Neural cell (in vitro differentiated cells): Measurements from ENCODE around the gene HIVEP2. TPM values are rescaled to one million over a fixed set of nuclear protein-coding genes. Genes with fewer than 3 reads are reported as not detected.

Experiments used
- H2AFZ ChIP-seq: fragments of 200-600, 300-800 bp; sonication (generic), shearing (Covaris generic); 2 replicates; pipeline ENCODE4 v1.6.0; 2014; ENCODE audit warnings: low read depth, mild to moderate bottlenecking, antibody characterized with exemption, low read length, moderate library complexity
- H3F3A ChIP-seq: fragments of 200-600 bp; shearing (Covaris generic); 2 replicates; pipeline ENCODE4 v1.6.1; 2016; ENCODE audit warnings: mild to moderate bottlenecking, moderate library complexity, mixed read lengths, antibody characterized with exemption, low read length; ENCODE audit not compliant: insufficient read depth, poor library complexity, severe bottlenecking
- H3K27ac ChIP-seq: fragments of 200-600, 300-800 bp; sonication (generic), shearing (Covaris generic); 2 replicates; pipeline ENCODE4 v1.5.1; 2014; ENCODE audit warnings: mild to moderate bottlenecking, low read length, moderate library complexity
- H3K27me3 ChIP-seq: fragments of 300-800, 200-600 bp; sonication (generic), shearing (Covaris generic); 2 replicates; pipeline ENCODE4 v1.6.0; 2014; ENCODE audit warnings: mild to moderate bottlenecking, low read depth, low read length, moderate library complexity; ENCODE audit not compliant: insufficient read depth
- H3K36me3 ChIP-seq: fragments of 300-800, 200-600 bp; sonication (generic), shearing (Covaris generic); 2 replicates; pipeline ENCODE4 v1.5.1; 2014; ENCODE audit warnings: mild to moderate bottlenecking, antibody characterized with exemption, low read length, moderate library complexity; ENCODE audit not compliant: insufficient read depth
- H3K4me2 ChIP-seq: fragments of 300-800, 200-600 bp; sonication (generic), shearing (Covaris generic); 2 replicates; pipeline ENCODE4 v1.6.0; 2014; ENCODE audit warnings: mild to moderate bottlenecking, low read length
- H3K4me3 ChIP-seq: fragments of 300-800, 200-600 bp; sonication (generic), shearing (Covaris generic); 2 replicates; pipeline ENCODE4 v1.5.1; 2014; ENCODE audit warnings: mild to moderate bottlenecking, low read length, moderate library complexity
- H3K79me2 ChIP-seq: fragments of 200-600 bp; shearing (Covaris generic); replicated peaks from 2 replicates; pipeline ENCODE4 v1.6.0; 2014; ENCODE audit warnings: mild to moderate bottlenecking, low read length, moderate library complexity; ENCODE audit not compliant: insufficient read depth
- H3K9ac ChIP-seq: fragments of 300-800, 200-600 bp; sonication (generic), shearing (Covaris generic); 2 replicates; pipeline ENCODE4 v1.6.1; 2016; ENCODE audit warnings: mild to moderate bottlenecking, low read length, mixed read lengths
- H3K9me2 ChIP-seq: fragments of 200-600 bp; shearing (Covaris generic); 2 replicates; pipeline ENCODE4 v1.6.1; 2016; ENCODE audit warnings: mild to moderate bottlenecking, low read length, mixed read lengths; ENCODE audit not compliant: insufficient read depth
- H3K9me3 ChIP-seq: fragments of 200-600, 300-800 bp; sonication (generic), shearing (Covaris generic); 2 replicates; pipeline ENCODE4 v1.6.1; 2016; ENCODE audit warnings: mild to moderate bottlenecking, mixed run types, low read length, moderate library complexity, mixed read lengths
- H4K20me1 ChIP-seq: fragments of 200-600 bp; shearing (Covaris generic); 2 replicates; pipeline ENCODE4 v1.6.1; 2016; ENCODE audit warnings: mild to moderate bottlenecking, mixed run types; ENCODE audit not compliant: insufficient read depth
- CTCF ChIP-seq: fragments of 450-650 bp; IDR thresholded peaks from 2 replicates; pipeline ENCODE4 v1.5.1; 2014; ENCODE audit warnings: antibody characterized with exemption, mild to moderate bottlenecking, moderate library complexity; ENCODE audit not compliant: poor library complexity, severe bottlenecking
- EP300 ChIP-seq: fragments of 450-650 bp; conservative IDR thresholded peaks from 2 replicates; pipeline ENCODE4 v1.6.1; 2014; ENCODE audit warnings: antibody characterized with exemption, mild to moderate bottlenecking, moderate library complexity; ENCODE audit not compliant: poor library complexity, severe bottlenecking
- EZH2 ChIP-seq: fragments of 200-600, 300-800 bp; shearing (Covaris generic), sonication (generic); IDR thresholded peaks from 2 replicates; pipeline ENCODE4 v1.6.1; 2014; ENCODE audit warnings: antibody characterized with exemption, low read length, borderline replicate concordance, mild to moderate bottlenecking; ENCODE audit not compliant: insufficient read depth, poor library complexity, severe bottlenecking
- MXI1 ChIP-seq: fragments of 450-650 bp; conservative IDR thresholded peaks from 2 replicates; pipeline ENCODE4 v1.6.1; 2014; ENCODE audit warnings: antibody characterized with exemption, mild to moderate bottlenecking; ENCODE audit not compliant: poor library complexity, severe bottlenecking
- POLR2AphosphoS5 ChIP-seq: IDR thresholded peaks from 2 replicates; pipeline ENCODE4 v1.6.1; 2012
- RAD21 ChIP-seq: fragments of 450-650 bp; conservative IDR thresholded peaks from 2 replicates; pipeline ENCODE4 v1.6.1; 2014; ENCODE audit warnings: antibody characterized with exemption, mild to moderate bottlenecking, moderate library complexity
- REST ChIP-seq: IDR thresholded peaks from 2 replicates; pipeline ENCODE4 v1.6.1; 2012; ENCODE audit warnings: borderline replicate concordance
- SMC3 ChIP-seq: fragments of 450-650 bp; conservative IDR thresholded peaks from 2 replicates; pipeline ENCODE4 v1.6.1; 2014; ENCODE audit warnings: antibody characterized with exemption, mild to moderate bottlenecking, moderate library complexity; ENCODE audit not compliant: poor library complexity
- TAF1 ChIP-seq: IDR thresholded peaks from 2 replicates; pipeline ENCODE4 v1.6.1; 2012; ENCODE audit warnings: low read depth
- polyA plus RNA-seq: library from polyadenylated mRNA; depleted of rRNA; stranded (reverse); fragments of >200 nt; gene quantifications from 2 replicates; pipeline ENCODE4 v1.2.3, GENCODE V29; 2014

HIVEP2 gene
- polyA plus RNA-seq, 1 donor from 2014 or later = 6.0 TPM

GRCh38 chr6:142879527-142879926 lies 65.4 kb downstream of the HIVEP2 start:
- H4K20me1 ChIP-seq = no peaks in the 10 kb centered on the region
- H3K27me3 ChIP-seq = no peaks in the 10 kb centered on the region
- H3K9me3 ChIP-seq = no peaks in the 10 kb centered on the region
- TF ChIP-seq POLR2AphosphoS5 (no peak), MXI1 (no peak), EZH2 (no peak), RAD21 (no peak), TAF1 (no peak), REST (no peak), SMC3 (no peak), EP300 (no peak), CTCF (no peak)
- no peak overlapping the region for H3K9ac ChIP-seq
- H3K27ac ChIP-seq = no peak overlapping the region
- H3F3A ChIP-seq = no peaks in the 10 kb centered on the region
- no peak overlapping the region for H2AFZ ChIP-seq
- no peak overlapping the region for H3K4me3 ChIP-seq
- H3K79me2 ChIP-seq = peaks cover 30% of the 10 kb centered on the region
- H3K9me2 ChIP-seq = no peaks in the 10 kb centered on the region
- H3K36me3 ChIP-seq = no peaks in the 10 kb centered on the region
- no peak overlapping the region for H3K4me2 ChIP-seq

GRCh38 chr6:142879076-142879475 lies 65.9 kb downstream of the HIVEP2 start:
- Histone ChIP-seq H2AFZ (no peak overlapping the region), H4K20me1 (no peaks in the 10 kb centered on the region), H3K36me3 (no peaks in the 10 kb centered on the region), H3F3A (no peaks in the 10 kb centered on the region), H3K4me2 (no peak overlapping the region), H3K27ac (no peak overlapping the region), H3K9ac (no peak overlapping the region), H3K9me3 (no peaks in the 10 kb centered on the region), H3K27me3 (no peaks in the 10 kb centered on the region), H3K4me3 (no peak overlapping the region), H3K9me2 (no peaks in the 10 kb centered on the region), H3K79me2 (peaks cover 33% of the 10 kb centered on the region)
- TF ChIP-seq RAD21 (no peak), REST (no peak), TAF1 (no peak), CTCF (no peak), SMC3 (no peak), EZH2 (no peak), EP300 (no peak), POLR2AphosphoS5 (no peak), MXI1 (no peak)
